Astrocyte (in vitro differentiated cells and primary cell): ENCODE data around the gene TGM3. TPM values are rescaled to one million over a fixed set of nuclear protein-coding genes. Genes with fewer than 3 reads are reported as not detected.

Source experiments
- DNase-seq: peaks from one replicate; pipeline ENCODE4 v3.0.0-alpha.2; 2010; ENCODE audit warnings: low read depth
- FAIRE-seq: peaks from 2 replicates; lab custom pipeline; 2011; peaks lifted over from hg19 to GRCh38; lab: Jason Lieb, UNC
- H2AFZ ChIP-seq: 2 replicates; pipeline ENCODE4 v1.6.0; 2012; ENCODE audit warnings: low read depth, low read length, inconsistent platforms
- H3K27ac ChIP-seq: 2 replicates; pipeline ENCODE4 v1.5.1; 2011; ENCODE audit warnings: low read depth, low read length, inconsistent platforms
- H3K27me3 ChIP-seq: 2 replicates; pipeline ENCODE4 v1.6.0; 2011; ENCODE audit warnings: low read length, inconsistent platforms; ENCODE audit not compliant: insufficient read depth
- H3K36me3 ChIP-seq: 2 replicates; pipeline ENCODE4 v1.5.1; 2011; ENCODE audit warnings: low read length, inconsistent platforms; ENCODE audit not compliant: insufficient read depth
- H3K4me1 ChIP-seq: 2 replicates; pipeline ENCODE4 v1.5.1; 2011; ENCODE audit warnings: low read length, inconsistent platforms; ENCODE audit not compliant: insufficient read depth
- H3K4me2 ChIP-seq: 2 replicates; pipeline ENCODE4 v1.6.0; 2012; ENCODE audit warnings: low read length, inconsistent platforms
- H3K4me3 ChIP-seq: 2 replicates; pipeline ENCODE4 v1.5.1; 2011; ENCODE audit warnings: low read depth, mild to moderate bottlenecking, low read length, inconsistent platforms; ENCODE audit not compliant: insufficient read depth
- H3K79me2 ChIP-seq: 2 replicates; pipeline ENCODE4 v1.6.0; 2012; ENCODE audit warnings: mild to moderate bottlenecking, low read length, inconsistent platforms; ENCODE audit not compliant: insufficient read depth
- H3K9ac ChIP-seq: 2 replicates; pipeline ENCODE4 v1.6.0; 2012; ENCODE audit warnings: mild to moderate bottlenecking, low read length, inconsistent platforms
- H3K9me3 ChIP-seq: 2 replicates; pipeline ENCODE4 v1.5.1; 2012; ENCODE audit warnings: low read depth, mild to moderate bottlenecking, low read length, inconsistent platforms; ENCODE audit not compliant: insufficient read depth
- H4K20me1 ChIP-seq: 2 replicates; pipeline ENCODE4 v1.6.0; 2012; ENCODE audit warnings: low read length, inconsistent platforms; ENCODE audit not compliant: insufficient read depth
- H3K27ac Mint-ChIP-seq: one replicate; pipeline ENCODE4 v1.8.0; 2021; ENCODE audit warnings: mild to moderate bottlenecking, mixed read lengths; ENCODE audit not compliant: unreplicated experiment
- H3K27me3 Mint-ChIP-seq: one replicate; pipeline ENCODE4 v1.8.0; 2021; ENCODE audit warnings: low read depth, mixed read lengths; ENCODE audit not compliant: unreplicated experiment
- H3K36me3 Mint-ChIP-seq: one replicate; pipeline ENCODE4 v1.8.0; 2021; ENCODE audit warnings: low read depth, mixed read lengths; ENCODE audit not compliant: unreplicated experiment
- H3K4me1 Mint-ChIP-seq: one replicate; pipeline ENCODE4 v1.8.0; 2021; ENCODE audit warnings: low read depth, mixed read lengths; ENCODE audit not compliant: unreplicated experiment
- H3K4me3 Mint-ChIP-seq: one replicate; pipeline ENCODE4 v1.8.0; 2021; ENCODE audit warnings: mild to moderate bottlenecking, moderate library complexity, mixed read lengths; ENCODE audit not compliant: unreplicated experiment
- H3K9me3 Mint-ChIP-seq: one replicate; pipeline ENCODE4 v1.8.0; 2021; ENCODE audit warnings: mild to moderate bottlenecking, mixed read lengths; ENCODE audit not compliant: unreplicated experiment
- EZH2 ChIP-seq: IDR thresholded peaks from 2 replicates; pipeline ENCODE4 v1.6.1; 2012; ENCODE audit warnings: mild to moderate bottlenecking, low read length, inconsistent platforms; ENCODE audit not compliant: insufficient read depth
- total RNA-seq: library from RNA; stranded (reverse); gene quantifications from 2 replicates; pipeline ENCODE4 v1.2.1, GENCODE V29; 2021
- TF ChIP-seq, protein P1 (sequence below): IDR thresholded peaks from 2 replicates; pipeline ENCODE4 v1.5.1; 2011; ENCODE audit warnings: low read depth, mild to moderate bottlenecking, inconsistent platforms, low read length, moderate library complexity; ENCODE audit not compliant: insufficient read depth

Gene TGM3
- total RNA-seq, 1 donor from 2014 or later: not detected

DNA sequence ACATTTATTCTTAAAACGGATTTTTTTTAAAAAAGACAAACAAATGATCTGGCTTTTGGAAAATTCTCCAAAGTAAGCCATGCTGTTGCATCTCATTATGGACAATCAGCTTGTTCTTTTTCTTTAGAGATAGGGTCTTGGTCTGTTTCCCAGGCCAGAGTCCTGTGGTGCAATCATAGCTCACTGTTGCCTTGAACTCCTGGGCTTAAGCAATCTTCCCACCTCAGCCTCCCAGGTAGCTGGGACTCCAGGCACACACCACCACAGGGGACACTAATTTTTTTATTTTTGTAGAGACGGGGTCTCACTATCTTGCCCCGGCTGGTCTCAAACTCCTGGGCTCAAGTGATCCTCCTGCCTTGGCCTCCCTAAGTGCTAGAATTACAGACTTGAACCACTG is 45.9 kb upstream of the TGM3 start:
- Mint-ChIP-seq H3K9me3 (no peaks in the 10 kb centered on the region), H3K4me3 (no peak overlapping the region), H3K27ac (no peak overlapping the region), H3K4me1 (no peaks in the 10 kb centered on the region), H3K27me3 (peaks cover 30% of the 10 kb centered on the region), H3K36me3 (no peaks in the 10 kb centered on the region)
- Histone ChIP-seq H3K79me2 (no peaks in the 10 kb centered on the region), H3K27me3 (peaks cover 31% of the 10 kb centered on the region), H2AFZ (no peak overlapping the region), H3K4me3 (no peak overlapping the region), H3K4me1 (no peaks in the 10 kb centered on the region), H3K4me2 (no peak overlapping the region), H4K20me1 (no peaks in the 10 kb centered on the region), H3K9ac (no peak overlapping the region), H3K27ac (no peak overlapping the region), H3K36me3 (no peaks in the 10 kb centered on the region), H3K9me3 (no peaks in the 10 kb centered on the region)
- no peak for FAIRE-seq
- TF ChIP-seq, protein P1, sequence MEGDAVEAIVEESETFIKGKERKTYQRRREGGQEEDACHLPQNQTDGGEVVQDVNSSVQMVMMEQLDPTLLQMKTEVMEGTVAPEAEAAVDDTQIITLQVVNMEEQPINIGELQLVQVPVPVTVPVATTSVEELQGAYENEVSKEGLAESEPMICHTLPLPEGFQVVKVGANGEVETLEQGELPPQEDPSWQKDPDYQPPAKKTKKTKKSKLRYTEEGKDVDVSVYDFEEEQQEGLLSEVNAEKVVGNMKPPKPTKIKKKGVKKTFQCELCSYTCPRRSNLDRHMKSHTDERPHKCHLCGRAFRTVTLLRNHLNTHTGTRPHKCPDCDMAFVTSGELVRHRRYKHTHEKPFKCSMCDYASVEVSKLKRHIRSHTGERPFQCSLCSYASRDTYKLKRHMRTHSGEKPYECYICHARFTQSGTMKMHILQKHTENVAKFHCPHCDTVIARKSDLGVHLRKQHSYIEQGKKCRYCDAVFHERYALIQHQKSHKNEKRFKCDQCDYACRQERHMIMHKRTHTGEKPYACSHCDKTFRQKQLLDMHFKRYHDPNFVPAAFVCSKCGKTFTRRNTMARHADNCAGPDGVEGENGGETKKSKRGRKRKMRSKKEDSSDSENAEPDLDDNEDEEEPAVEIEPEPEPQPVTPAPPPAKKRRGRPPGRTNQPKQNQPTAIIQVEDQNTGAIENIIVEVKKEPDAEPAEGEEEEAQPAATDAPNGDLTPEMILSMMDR: no peak
- no peak for TF ChIP-seq EZH2
- DNase-seq: no peak

DNA sequence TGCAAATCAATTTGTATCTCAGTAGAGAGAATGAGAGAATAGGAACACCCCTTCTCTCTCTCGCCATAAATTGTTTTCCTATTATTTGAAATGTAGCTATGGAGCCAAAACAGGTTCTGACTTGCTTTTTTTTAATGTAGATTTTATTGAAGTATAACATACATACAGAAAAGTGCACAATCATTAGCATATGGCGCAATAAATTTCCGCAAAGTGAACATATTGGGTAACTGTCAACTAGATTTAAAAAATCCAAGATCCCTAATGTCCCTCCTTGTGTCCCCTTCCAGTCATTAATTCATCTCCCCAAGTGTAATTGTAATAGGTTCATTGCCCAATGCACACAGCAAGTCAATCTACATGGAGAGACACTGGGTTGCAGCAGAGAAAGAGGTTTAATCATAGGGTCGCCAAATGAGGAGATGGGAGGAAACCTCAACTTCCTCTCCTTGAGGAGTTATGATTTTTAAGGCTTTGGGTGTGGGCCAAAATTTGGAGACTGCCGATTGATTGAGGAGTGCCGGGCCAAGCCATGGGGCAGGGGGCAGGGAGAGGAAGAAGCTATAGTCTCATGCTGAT is 43.3 kb upstream of the TGM3 start:
- Mint-ChIP-seq H3K36me3 (no peaks in the 10 kb centered on the region), H3K9me3 (no peaks in the 10 kb centered on the region), H3K27ac (no peak overlapping the region), H3K4me1 (no peaks in the 10 kb centered on the region), H3K27me3 (peaks cover 21% of the 10 kb centered on the region), H3K4me3 (no peak overlapping the region)
- Histone ChIP-seq H3K9me3 (no peaks in the 10 kb centered on the region), H4K20me1 (no peaks in the 10 kb centered on the region), H3K4me2 (no peak overlapping the region), H3K4me3 (no peak overlapping the region), H3K79me2 (no peaks in the 10 kb centered on the region), H3K27ac (no peak overlapping the region), H3K27me3 (peaks cover 10% of the 10 kb centered on the region), H3K36me3 (no peaks in the 10 kb centered on the region), H2AFZ (no peak overlapping the region), H3K4me1 (no peaks in the 10 kb centered on the region), H3K9ac (no peak overlapping the region)
- FAIRE-seq: no peak
- TF ChIP-seq, protein P1: no peak
- TF ChIP-seq EZH2: no peak
- DNase-seq: no peak

DNA sequence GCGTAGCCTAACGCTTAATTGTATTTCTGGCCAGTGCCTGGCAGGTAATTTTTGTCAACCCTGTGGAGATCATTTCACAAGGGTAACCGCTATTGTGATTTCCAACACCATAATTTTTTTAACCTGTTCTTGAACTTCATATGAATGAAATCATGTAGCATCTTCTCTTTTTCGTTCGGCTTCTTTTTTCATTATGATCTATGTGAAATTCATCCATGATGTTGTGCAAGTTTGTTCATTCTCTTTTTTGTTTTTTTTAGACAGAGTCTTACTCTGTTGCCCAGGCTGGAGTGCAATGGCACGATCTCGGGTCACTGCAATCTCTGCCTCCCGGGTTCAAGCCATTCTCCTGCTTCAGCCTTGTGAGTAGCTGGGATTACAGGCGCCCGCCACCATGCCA is 42.5 kb upstream of the TGM3 start:
- DNase-seq: no peak
- Mint-ChIP-seq H3K36me3 (no peaks in the 10 kb centered on the region), H3K4me1 (no peaks in the 10 kb centered on the region), H3K9me3 (no peaks in the 10 kb centered on the region), H3K27ac (no peak overlapping the region), H3K4me3 (no peak overlapping the region), H3K27me3 (peaks cover 21% of the 10 kb centered on the region)
- no peaks in the 10 kb centered on the region for H4K20me1 ChIP-seq
- no peak for TF ChIP-seq EZH2
- TF ChIP-seq, protein P1: no peak
- no peaks in the 10 kb centered on the region for H3K79me2 ChIP-seq
- H3K9me3 ChIP-seq: no peaks in the 10 kb centered on the region
- H3K36me3 ChIP-seq: no peaks in the 10 kb centered on the region
- FAIRE-seq: no peak
- no peaks in the 10 kb centered on the region for H3K4me1 ChIP-seq
- no peak overlapping the region for H3K4me3 ChIP-seq
- no peak overlapping the region for H3K4me2 ChIP-seq
- H3K27me3 ChIP-seq: peaks cover 6% of the 10 kb centered on the region
- no peak overlapping the region for H3K27ac ChIP-seq
- no peak overlapping the region for H3K9ac ChIP-seq
- no peak overlapping the region for H2AFZ ChIP-seq
